NOMO-1 treated with dmso at 0.1 percent for 144 hours (cell line): ENCODE results near the gene PROK1.
"Not testable (repeated sequence)": the region's sequence is repeated elsewhere in the genome, so short reads cannot be mapped to it uniquely, and the experiment has no call there.

Experiments
- DNase-seq: peaks from one replicate; lab custom pipeline; 2025; ENCODE audit not compliant: unreplicated experiment; lab: John Stamatoyannopoulos, UW

PROK1 gene

DNA sequence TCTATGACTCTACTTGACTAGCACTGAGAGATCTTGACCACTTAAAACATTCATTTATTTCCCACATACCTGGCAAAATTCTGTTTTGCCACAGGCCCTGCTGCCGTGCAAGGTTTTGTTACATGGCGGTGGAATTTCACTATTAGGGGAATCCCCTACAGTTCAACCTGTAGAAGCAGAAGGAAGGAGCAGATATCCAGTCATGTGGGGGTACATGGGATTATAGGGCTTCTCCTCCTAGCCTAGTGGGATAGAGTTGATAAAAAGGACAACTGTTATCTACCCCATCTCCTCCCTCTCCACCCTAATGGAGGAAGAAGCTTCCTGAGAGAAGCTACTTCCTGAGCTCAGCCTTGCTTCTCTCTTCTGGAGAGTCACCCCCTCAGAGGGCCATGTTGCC is 17.7 kb upstream of the PROK1 start:
- no peak for DNase-seq

DNA sequence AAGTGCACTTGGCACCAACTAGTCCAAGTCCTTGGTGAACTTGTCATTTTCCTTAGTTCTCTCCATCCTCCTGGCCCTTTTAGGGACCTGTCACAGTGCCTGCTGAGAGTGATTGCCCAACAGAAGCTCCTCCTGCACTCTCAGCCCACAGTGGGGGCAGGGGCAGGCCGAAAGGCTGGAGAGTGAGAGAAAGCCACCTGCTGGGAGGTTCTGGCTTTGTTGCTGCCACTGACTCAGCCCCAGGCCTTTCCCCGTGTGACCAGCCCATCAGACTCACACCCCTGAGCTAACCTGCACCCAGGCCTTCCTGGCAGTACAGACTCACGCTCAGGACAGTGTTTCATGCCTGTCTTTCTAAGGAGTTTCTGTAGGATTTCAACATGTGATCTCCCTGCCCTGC is 17.1 kb upstream of the PROK1 start:
- peak; percentile 77 for DNase-seq

DNA sequence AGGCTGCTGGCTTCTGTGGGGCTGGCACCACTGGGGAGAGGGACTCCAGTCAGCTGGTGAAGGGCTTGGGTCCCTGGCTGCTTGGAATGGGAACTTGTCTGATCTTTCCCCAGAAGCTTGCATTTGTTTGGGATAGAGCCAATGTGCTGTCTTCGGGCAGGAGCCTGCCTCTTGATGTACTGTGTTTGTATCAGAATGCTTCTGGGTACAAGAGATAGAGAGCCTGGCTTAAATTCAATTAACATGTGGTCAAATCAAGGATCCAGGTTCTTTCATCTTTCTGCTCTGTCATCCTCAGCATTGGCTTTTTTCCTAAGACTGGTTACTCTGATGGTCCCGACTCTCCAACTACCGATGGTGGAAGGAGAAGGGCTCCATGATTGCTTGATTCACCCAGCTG is 16.0 kb upstream of the PROK1 start:
- no peak for DNase-seq

GRCh38 chr1:110436635-110437034 is 14.3 kb upstream of the PROK1 start:
- no peak for DNase-seq

DNA sequence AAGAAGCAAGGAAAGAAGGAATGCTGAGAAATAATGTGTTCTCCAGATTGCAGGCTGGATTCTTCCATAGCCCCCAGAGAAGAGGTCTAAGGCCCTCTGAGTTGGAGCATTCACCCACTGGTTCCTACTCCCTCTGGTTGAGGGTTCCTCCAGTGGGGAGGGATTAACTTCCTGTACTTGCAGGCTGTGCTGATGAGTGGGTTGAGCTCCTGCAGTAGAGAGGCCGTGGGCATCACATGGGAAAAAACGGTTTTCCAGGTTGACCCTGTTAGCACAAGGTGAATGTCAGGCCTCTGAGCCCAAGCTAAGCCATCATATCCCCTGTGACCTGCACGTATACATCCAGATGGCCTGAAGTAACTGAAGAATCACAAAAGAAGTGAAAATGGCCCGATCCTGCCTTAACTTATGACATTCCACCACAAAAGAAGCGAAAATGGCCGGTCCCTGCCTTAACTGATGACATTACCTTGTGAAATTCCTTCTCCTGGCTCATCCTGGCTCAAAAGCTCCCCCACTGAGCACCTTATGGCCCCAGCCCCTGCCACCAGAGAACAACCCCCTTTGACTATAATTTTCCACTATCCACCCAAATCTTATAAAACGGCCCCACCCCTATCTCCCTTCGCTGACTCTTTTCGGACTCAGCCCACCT is 13.2 kb upstream of the PROK1 start:
- DNase-seq = not testable (repeated sequence)

DNA sequence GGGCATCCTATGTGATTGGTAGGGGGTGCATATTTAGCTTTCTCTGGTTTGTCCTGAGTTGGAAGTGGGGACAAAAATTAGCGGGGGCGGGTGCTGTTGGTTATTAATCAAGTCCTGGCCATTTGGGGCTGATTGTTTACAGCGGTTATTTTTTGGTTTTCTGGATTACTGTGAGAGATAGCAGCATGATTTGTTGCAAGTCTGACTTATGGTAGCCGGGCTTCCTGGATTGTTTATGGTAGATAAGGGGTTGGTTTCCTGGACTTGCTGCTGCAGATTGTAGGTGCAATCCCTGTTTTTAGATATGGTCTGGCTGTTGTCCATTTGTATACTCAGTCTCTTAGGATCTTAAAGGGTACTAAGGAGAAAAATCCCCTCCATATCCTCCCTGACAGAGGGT is 12.1 kb upstream of the PROK1 start:
- no peak for DNase-seq

DNA sequence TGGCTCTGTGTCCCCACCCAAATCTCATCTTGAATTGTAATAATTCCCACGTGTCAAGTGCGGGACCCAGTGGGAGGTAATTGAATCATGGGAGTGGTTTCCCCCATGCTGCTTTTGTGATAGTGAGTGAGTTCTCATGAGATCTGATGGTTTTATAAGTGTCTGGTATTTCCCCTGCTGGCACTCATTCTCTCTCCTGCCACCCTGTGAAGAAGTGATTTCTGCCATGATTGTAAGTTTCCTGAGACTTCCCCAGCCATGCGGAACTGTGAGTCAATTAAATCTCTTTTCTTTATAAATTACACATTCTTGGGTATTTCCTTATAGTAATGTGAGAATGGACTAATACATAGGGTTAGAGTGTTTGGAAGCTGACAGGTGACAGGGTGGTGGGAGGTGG is 11.1 kb upstream of the PROK1 start:
- DNase-seq = not testable (repeated sequence)

GRCh38 chr1:110440877-110441276 is 10.1 kb upstream of the PROK1 start:
- no peak for DNase-seq

DNA sequence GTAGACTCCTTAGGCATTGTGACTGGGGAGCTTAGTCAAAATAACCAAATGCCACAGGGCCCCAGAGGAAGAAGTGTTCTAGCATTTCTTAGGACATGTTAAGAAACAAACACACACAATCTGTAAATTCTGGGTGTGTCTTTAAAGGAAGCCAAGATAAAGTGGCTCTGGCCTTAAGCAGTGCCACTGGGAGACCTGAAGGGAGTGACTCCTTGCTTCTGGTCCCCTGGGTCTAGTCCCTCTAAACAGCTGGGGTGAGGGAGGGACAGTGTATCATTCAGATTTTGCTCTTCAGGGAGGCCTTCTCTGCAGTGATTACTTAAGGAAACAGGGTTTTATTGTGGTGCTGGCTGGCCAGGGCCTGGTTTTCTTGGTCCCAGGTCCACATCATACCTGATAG is 9.1 kb upstream of the PROK1 start:
- DNase-seq = no peak

DNA sequence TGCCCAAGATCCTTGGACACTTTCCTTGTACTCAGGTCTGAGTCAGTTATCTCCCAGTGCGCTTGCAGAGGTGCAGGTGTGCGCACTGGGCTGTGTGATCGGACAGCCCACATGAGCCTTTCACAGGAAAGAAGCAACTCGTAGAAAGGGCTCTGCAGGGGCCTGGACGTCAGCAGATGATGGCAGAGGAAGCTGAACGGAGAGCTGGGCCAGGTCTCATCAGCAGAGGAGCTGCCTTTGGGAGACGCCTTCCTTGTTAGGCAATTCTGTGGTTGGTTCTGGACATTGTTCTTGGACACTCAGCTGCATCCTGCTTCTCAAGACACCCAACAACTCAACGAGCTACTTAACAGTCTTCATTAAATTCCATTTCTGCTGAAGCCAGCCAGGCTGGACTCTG is 7.5 kb upstream of the PROK1 start:
- DNase-seq = no peak

GRCh38 chr1:110444561-110444960 is 6.4 kb upstream of the PROK1 start:
- DNase-seq = no peak

DNA sequence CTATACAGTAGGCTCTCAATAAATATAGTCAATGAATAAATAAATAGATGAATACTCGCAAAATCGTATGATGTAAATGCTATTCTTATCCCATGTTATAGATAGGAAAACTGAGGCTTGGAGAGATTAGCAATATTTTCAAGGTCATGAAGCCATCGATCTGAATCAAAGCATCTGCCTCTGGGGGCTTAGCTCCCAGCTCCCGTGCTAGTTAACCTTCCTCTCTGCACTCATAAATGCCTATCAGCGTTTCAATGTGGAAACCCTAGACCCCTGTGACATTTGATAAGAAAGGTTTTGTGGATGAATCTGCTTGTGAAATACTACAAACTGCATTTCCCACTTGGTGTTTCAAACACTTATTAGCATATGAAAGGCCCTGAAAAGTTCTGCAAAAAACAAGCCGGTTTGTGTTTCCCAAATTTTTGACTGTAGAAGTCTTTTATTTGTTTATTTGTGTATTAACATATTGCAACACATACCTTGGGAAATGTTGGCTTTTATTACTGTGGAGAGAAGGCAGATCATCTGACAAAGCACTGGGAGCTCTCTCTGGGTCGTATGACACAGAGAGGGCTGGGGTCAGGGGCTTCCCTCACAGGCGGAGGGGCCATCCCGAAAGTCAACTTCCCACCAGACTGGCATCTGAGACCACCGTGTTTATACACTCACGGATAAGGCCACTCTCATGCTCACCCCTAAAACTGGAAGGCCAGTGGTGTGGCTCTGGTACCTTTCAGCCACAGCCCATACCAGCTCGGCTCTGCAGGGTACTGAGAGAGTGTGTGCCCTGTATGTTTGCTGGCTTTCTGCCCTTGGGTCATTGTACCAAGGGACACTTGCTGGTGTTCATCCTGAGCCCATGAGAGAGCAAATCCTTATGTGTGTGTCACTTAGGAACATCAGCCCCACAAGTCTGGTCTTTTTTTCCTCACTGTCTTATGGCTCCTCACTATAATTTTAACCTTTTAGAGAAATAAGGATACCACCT is 993 bp upstream of the PROK1 start:
- no peak for DNase-seq

- DNase-seq = no peak
Measured at GRCh38 chr1:110452330-110452729, 1.4 kb downstream of the PROK1 start.

- no peak for DNase-seq
Measured at GRCh38 chr1:110453829-110454228, 2.9 kb downstream of the PROK1 start.

DNA sequence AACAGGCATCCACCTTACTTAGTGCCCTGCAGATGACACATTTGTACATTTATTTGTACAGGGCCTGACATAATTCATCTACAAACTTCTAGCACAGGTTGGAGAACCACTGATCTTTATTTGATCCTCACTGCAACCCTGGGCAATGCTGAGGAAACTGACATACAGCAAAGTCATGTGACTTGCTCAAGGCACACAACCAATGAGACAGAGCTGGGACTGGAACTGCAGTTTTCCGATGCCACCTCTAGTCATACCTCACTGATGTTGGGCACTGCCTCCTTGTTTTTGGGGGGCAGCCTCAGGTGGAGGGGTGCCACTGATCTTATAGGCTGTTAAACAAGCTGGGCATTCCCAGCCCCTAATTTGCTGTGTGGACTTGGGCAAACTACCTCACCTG is 3.4 kb downstream of the PROK1 start:
- no peak for DNase-seq

- DNase-seq = no peak
Measured at GRCh38 chr1:110455151-110455550, 4.2 kb downstream of the PROK1 start.

DNA sequence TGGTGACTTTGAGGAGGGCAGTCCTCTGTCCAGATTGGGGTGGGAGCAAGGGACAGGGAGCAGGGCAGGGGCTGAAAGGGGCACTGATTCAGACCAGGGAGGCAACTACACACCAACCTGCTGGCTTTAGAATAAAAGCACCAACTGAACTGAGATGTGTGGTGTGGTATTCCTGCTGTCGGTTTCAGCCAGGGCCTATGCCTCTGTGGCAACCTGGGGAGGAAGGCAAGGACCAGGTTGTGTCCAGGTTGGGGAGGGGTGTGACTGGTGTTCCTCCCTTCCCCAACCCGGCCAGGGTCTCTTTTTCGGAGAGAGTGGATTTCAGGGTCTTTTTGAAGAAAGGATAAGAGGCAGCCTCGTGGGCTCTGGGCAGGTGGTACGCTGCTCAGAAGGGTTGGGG is 6.3 kb downstream of the PROK1 start:
- DNase-seq = no peak

GRCh38 chr1:110460253-110461220 is 9.6 kb downstream of the PROK1 start:
- DNase-seq = peak; percentile 37

DNA sequence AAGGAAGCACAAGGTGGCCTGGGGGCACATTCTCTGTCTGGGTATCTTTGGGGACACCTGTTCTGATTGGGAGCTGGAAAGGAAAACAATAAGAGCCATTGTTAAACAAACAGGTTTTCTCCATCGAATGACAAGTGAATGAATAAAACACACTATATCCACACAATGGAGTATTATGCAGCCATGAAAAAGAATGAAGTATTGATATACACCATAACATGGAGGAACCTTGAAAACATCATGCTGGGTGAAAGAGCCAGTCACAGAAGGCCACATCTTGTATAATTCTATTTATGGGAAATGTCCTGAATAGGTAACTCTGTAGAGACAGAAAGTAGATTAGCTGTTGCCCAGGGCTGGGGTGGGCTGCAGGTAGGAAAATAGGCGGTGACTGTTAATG is 11.1 kb downstream of the PROK1 start:
- DNase-seq = no peak

GRCh38 chr1:110462964-110463363 is 12.0 kb downstream of the PROK1 start:
- no peak for DNase-seq

GRCh38 chr1:110463725-110464124 is 12.8 kb downstream of the PROK1 start:
- DNase-seq = no peak
